Pancreas (tissue), 10 donors: ENCODE results near the gene GDPD5. TPM values are rescaled to one million over a fixed set of nuclear protein-coding genes. Genes with fewer than 3 reads are reported as not detected.

Experiments used
- ATAC-seq, 4 donors: fragments of 200-7000 bp; cut with Tn5 transposase; one replicate each; pipeline versions ENCODE4 v1.8.0 to v1.9.1; 2020; ENCODE audit warnings: mild to moderate bottlenecking in 4 of 4, moderate library complexity in 4 of 4
- DNase-seq, 6 donors: peaks; one replicate each; pipeline ENCODE4 v3.0.0-alpha.2; 2020
- FAIRE-seq: peaks from 2 replicates; lab custom pipeline; 2012; peaks lifted over from hg19 to GRCh38; lab: Jason Lieb, UNC
- H3K27ac ChIP-seq, 4 donors: fragments of 200-600 bp; sonication (generic); 1 replicate in 3 of 4; 2 replicates in 1 of 4; pipeline versions ENCODE4 v1.5.0 to v1.8.0; 2020
- H3K27me3 ChIP-seq, 4 donors: fragments of 200-600 bp; one replicate each; pipeline ENCODE4 v1.8.0; 2021
- H3K36me3 ChIP-seq, 3 donors: fragments of 200-600 bp; sonication (generic) in 1 of 3; one replicate each; pipeline versions ENCODE4 v1.5.0 to v1.8.0; 2020 to 2021
- H3K4me1 ChIP-seq, 3 donors: fragments of 200-600 bp; one replicate each; pipeline ENCODE4 v1.8.0; 2021
- H3K4me3 ChIP-seq, 4 donors: fragments of 200-600 bp; sonication (generic) in 2 of 4; one replicate each; pipeline versions ENCODE4 v1.5.0 to v1.8.0; 2020 to 2021
- H3K9me3 ChIP-seq, 4 donors: fragments of 200-600 bp; one replicate each; pipeline ENCODE4 v1.8.0; 2021
- CTCF ChIP-seq, 4 donors: fragments of 200-600 bp; sonication (generic) in 3 of 4; IDR thresholded peaks; one replicate each; pipeline versions ENCODE4 v1.5.0 to v1.8.0; 2021; ENCODE audit warnings: antibody characterized with exemption in 4 of 4
- WGBS, 2 donors: extraction: QIAGEN DNeasy Blood & Tissue Kit; methylation state at CpG; one replicate each; pipeline ENCODE4 v1.1.7; 2013; 5-methylcytosine and 5-hydroxymethylcytosine counted together
- intact Hi-C, 3 donors: fragments of 100-400 bp; cut with DNase I; formaldehyde crosslinking; loops; one replicate each; pipeline versions ENCODE4 v1.11.1 to v1.14.2; 2022
- polyA plus RNA-seq, 2 donors: library from polyadenylated mRNA; stranded (reverse); fragments of 200-250 nt; gene quantifications; one replicate each; pipeline ENCODE4 v1.2.3, GENCODE V29; 2013
- total RNA-seq, 6 donors: library from RNA; stranded (reverse); fragmentation: NEBNext Ultra II Directional in 4 of 6; extraction: Animal tissue kit (Norgen Biotek cat#: 25700) in 4 of 6; gene quantifications; one replicate each; pipeline versions ENCODE4 v1.2.1 to v1.2.4, GENCODE V29; 2021 to 2023
- donor health status: healthy with polysubstance abuse.
- donor health status: DM: no; HTN: no; CAD: no; lungs with moderate emphysema.
- donor health status: DM: no; HTN: no; CAD: no.
- donor health status: control.
- donor health status: control.
- donor health status: Bipolar disorder and iron deficiency.
- donor health status: DM: yes; HTN: yes; CAD: no.
- donor health status: DM: no; HTN: no; CAD: no.
- donor health status: DM: no; HTN: no; CAD: no.
- donor health status: DM: yes; HTN: yes; CAD: no.

The GDPD5 gene
- total and polyA plus RNA-seq, 8 donors = 24.3 to 92.9 (median 32.7) TPM

DNA sequence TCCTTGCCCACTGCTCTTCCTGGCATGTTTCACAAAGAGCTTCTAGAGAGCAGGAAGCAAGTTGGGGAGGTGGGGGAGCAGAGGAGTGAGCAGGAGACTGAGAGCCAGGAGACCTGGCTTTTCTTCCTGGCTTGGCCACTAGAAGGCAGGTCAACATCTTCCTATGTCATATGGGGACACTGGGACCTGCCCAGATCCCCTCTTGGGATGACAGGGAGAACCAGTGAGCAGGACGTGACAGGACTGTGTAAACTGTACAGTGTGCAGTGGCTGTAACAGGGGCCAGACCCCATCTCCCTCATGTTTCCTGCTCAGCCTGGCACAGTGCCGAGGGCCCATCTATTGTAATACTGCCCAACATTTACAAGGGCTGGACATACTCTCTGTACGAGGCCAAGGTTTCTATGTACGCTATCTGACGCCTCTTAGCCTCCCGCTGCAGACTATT is 29.4 kb downstream of the GDPD5 start:
- ATAC-seq (peak in 2 of 4 donors; percentile 18 to 47), DNase-seq (no peak), FAIRE-seq (no peak)
- Histone ChIP-seq H3K4me3 (no peak overlapping the region), H3K27ac (no peak overlapping the region), H3K36me3 (no peaks in the 10 kb centered on the region), H3K4me1 (no peaks in the 10 kb centered on the region), H3K9me3 (no peaks in the 10 kb centered on the region), H3K27me3 (no peaks in the 10 kb centered on the region)
- WGBS, 2 donors = 84 to 89% methylated on average over 6 of the region's 6 CpGs
- intact Hi-C loops = no loop called here
- TF ChIP-seq CTCF (IDR thresholded peaks at IDR 0.05) = no peak

DNA sequence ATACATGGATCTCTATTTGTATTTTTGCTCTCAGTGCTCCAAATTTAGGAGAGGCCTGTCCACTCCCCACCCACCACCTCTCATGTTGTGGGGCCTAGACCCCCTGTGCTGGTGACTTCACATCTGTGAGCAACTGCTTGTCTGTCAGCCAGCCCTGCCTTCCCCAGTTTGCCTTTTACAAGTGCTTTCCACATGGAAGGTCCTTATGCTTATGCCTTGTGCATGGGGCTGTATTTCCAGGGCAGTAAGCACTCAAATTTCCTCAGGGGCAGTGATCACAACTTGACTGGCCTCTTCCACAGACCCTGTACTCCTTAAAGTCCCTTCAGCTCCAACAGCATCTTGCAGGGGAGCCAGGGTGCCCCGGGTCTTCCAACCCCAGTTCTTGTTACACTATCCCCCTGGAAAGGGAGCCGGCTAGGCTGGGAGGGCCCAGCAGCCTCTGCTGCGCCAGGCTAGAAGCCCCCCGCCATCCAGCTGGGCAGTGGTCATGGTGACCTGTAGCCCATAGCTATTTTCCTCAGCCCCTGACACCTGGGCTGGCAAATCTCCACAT is 29.9 kb downstream of the GDPD5 start:
- no peaks in the 10 kb centered on the region for H3K27me3 ChIP-seq
- H3K36me3 ChIP-seq = no peaks in the 10 kb centered on the region
- no peak for ATAC-seq
- no peak for DNase-seq
- no peaks in the 10 kb centered on the region for H3K4me1 ChIP-seq
- 84 to 89% methylated on average over 4 of the region's 4 CpGs for WGBS, 2 donors
- H3K27ac ChIP-seq = no peak overlapping the region
- no peak for TF ChIP-seq CTCF (IDR thresholded peaks at IDR 0.05)
- intact Hi-C loops = no loop called here
- no peaks in the 10 kb centered on the region for H3K9me3 ChIP-seq
- no peak for FAIRE-seq
- H3K4me3 ChIP-seq = no peak overlapping the region

DNA sequence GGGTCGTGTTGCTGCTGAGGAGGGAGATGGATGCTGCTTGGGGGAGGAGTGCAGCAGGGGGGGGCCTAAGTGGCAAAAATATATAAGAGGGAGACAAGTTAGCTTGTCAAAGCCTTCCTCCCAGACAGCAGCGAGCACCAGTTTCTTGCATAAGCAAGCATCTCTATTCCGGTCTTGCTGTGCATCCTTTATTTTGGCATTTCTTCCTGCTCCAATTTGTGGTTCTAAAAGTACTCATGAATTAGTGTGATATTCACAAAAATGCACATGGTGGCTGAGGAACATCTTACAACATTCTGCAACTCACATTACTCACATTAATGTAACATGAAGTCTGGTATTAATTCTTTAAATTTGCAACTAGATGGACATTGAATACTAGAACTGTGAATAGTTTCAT is 32.1 kb downstream of the GDPD5 start:
- TF ChIP-seq CTCF (IDR thresholded peaks at IDR 0.05) = no peak
- WGBS, 2 donors = 90 to 94% methylated on average over 3 of the region's 3 CpGs
- intact Hi-C loops = no loop called here
- Histone ChIP-seq H3K4me1 (no peaks in the 10 kb centered on the region), H3K9me3 (no peaks in the 10 kb centered on the region), H3K27ac (no peak overlapping the region), H3K27me3 (no peaks in the 10 kb centered on the region), H3K4me3 (no peak overlapping the region), H3K36me3 (no peaks in the 10 kb centered on the region)
- ATAC-seq = no peak
- no peak for FAIRE-seq
- no peak for DNase-seq

DNA sequence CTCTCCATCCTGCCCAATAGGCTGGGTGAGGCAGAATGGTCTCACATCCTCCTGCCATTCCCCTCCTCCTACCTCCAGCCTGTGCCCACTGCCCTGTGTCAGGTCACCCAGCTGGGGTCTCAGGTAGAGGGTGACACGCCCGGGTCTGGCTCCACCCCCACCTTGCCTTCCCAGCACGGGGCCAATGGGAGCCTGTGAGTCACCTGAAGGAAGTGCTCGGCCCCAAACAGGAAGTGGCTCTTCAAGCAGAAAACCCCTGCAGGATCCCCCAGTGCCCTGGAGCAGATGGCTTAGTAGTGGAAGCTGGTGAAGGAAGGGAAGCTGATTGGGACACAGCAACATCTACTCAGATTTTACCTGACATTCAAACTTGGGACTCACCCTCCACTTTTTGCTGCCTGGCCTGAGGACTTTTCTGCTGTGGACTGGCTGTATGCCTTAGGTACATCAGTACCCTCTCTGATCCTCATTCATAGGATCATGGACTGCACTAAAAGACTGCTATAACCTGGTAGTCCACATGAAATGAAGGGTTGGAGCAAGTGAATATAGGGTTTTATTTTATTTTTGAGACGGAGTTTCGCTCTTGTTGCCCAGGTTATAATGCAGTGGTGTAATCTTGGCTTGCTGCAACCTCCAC is 33.4 kb downstream of the GDPD5 start:
- Histone ChIP-seq H3K27ac (no peak overlapping the region), H3K27me3 (no peaks in the 10 kb centered on the region), H3K36me3 (no peaks in the 10 kb centered on the region), H3K4me1 (no peaks in the 10 kb centered on the region), H3K4me3 (no peak overlapping the region), H3K9me3 (no peaks in the 10 kb centered on the region)
- DNase-seq (no peak), FAIRE-seq (no peak), ATAC-seq (peak in 2 of 4 donors; percentile 8 to 19)
- 79 to 81% methylated on average over 6 of the region's 6 CpGs for WGBS, 2 donors
- TF ChIP-seq CTCF (IDR thresholded peaks at IDR 0.05) = no peak
- intact Hi-C loops = no loop called here

GRCh38 chr11:75491465-75491864 is 34.3 kb downstream of the GDPD5 start:
- FAIRE-seq (no peak), ATAC-seq (no peak), DNase-seq (no peak)
- intact Hi-C loops = no loop called here
- 76 to 79% methylated on average over 2 of the region's 2 CpGs for WGBS, 2 donors
- no peak for TF ChIP-seq CTCF (IDR thresholded peaks at IDR 0.05)
- no peaks in the 10 kb centered on the region for H3K27me3 ChIP-seq
- no peaks in the 10 kb centered on the region for H3K36me3 ChIP-seq
- no peaks in the 10 kb centered on the region for H3K4me1 ChIP-seq
- no peak overlapping the region for H3K4me3 ChIP-seq
- H3K9me3 ChIP-seq = no peaks in the 10 kb centered on the region
- H3K27ac ChIP-seq = no peak overlapping the region
